ENCODE measurements around the gene LARGE2. TPM values are rescaled to one million over a fixed set of nuclear protein-coding genes. Genes with fewer than 3 reads are reported as not detected.

Gene LARGE2
- total RNA-seq, 2 experiments from 2014 or later = 0.60 to 1.3 TPM

DNA sequence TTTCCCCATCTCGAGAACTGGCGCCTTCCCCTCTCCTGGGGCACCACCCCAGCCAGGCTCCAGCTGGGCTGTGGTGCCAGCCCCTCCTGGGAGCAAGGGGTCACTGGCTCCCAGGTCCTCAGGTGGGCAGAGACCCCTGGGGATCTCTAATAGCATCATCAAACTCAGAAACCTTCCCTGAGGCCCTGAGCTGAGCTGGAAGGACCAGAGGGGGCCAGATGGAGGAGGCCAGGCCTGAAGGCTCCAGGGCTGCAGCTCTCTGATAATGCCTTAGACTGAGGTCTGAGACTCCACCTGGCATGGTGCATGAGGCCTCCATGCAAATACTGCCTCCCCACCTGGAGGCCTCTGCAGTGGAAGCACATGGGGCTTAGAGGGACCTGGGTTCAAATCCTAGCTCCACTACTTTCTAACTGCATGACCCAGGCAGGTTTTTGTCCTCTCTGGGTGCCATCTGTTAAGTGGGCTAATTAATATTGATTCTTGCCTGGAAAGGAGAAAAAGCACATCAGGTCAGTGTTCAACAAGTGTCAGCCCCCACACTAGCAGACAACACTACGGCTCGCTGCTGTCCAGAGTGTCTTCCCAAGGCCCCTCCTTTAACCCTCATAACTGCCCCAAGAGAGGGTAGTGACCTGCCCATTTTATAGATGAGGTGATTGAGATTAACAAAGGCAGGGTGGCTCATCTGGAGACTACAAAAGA is 35.5 kb upstream of the LARGE2 start:
- no peak overlapping the region for H3K4me3 ChIP-seq (ENCODE audit: low read depth, low read length, poor library complexity, severe bottlenecking)
- POLR2A ChIA-PET = no interaction called here
- no TSS peak for BruUV-seq (replicated peaks)

GRCh38 chr11:45887587-45887986 is 34.9 kb upstream of the LARGE2 start:
- no peak overlapping the region for H3K27ac ChIP-seq (ENCODE audit: low read depth, low read length, poor library complexity, severe bottlenecking)
- H3K36me3 ChIP-seq (ENCODE audit: insufficient read depth, low read length) = no peaks in the 10 kb centered on the region
- H3K9me2 ChIP-seq (ENCODE audit: insufficient read depth, low read length) = no peaks in the 10 kb centered on the region
- no peak for DNase-seq (ENCODE audit: low spot score)
- no peak for TF ChIP-seq EZH2phosphoT487 (IDR thresholded peaks at IDR 0.05; ENCODE audit: borderline replicate concordance, low read depth, low read length)
- TF ChIP-seq, protein P1, sequence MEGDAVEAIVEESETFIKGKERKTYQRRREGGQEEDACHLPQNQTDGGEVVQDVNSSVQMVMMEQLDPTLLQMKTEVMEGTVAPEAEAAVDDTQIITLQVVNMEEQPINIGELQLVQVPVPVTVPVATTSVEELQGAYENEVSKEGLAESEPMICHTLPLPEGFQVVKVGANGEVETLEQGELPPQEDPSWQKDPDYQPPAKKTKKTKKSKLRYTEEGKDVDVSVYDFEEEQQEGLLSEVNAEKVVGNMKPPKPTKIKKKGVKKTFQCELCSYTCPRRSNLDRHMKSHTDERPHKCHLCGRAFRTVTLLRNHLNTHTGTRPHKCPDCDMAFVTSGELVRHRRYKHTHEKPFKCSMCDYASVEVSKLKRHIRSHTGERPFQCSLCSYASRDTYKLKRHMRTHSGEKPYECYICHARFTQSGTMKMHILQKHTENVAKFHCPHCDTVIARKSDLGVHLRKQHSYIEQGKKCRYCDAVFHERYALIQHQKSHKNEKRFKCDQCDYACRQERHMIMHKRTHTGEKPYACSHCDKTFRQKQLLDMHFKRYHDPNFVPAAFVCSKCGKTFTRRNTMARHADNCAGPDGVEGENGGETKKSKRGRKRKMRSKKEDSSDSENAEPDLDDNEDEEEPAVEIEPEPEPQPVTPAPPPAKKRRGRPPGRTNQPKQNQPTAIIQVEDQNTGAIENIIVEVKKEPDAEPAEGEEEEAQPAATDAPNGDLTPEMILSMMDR (conservative IDR thresholded peaks at IDR 0.05; ENCODE audit: low read length) = no peak
- BruUV-seq (replicated peaks) = no TSS peak
- no peaks in the 10 kb centered on the region for H3K9me3 ChIP-seq (ENCODE audit: low read length)
- CTCF ChIA-PET (ENCODE audit: unreplicated experiment) = no interaction called here
- no peaks in the 10 kb centered on the region for H4K20me1 ChIP-seq (ENCODE audit: insufficient read depth, low read length)
- no peak overlapping the region for H2AFZ ChIP-seq (ENCODE audit: low read length)
- intact Hi-C loops (cut with micrococcal nuclease; ENCODE audit: unreplicated experiment) = no loop called here
- no peaks in the 10 kb centered on the region for H3K4me1 ChIP-seq (ENCODE audit: insufficient read depth, low read length, poor library complexity, severe bottlenecking)
- POLR2A ChIA-PET = no interaction called here
- H3K4me2 ChIP-seq (ENCODE audit: low read length) = no peak overlapping the region
- H3K4me3 ChIP-seq (ENCODE audit: low read depth, low read length, poor library complexity, severe bottlenecking) = no peak overlapping the region
- no peaks in the 10 kb centered on the region for H3K79me2 ChIP-seq (ENCODE audit: insufficient read depth, low read depth, low read length)

More for the DNA sequence above, 35.5 kb upstream of the LARGE2 start:
- TF ChIP-seq EZH2phosphoT487 (IDR thresholded peaks at IDR 0.05; ENCODE audit: borderline replicate concordance, low read depth, low read length) = no peak
- TF ChIP-seq, protein P1 (conservative IDR thresholded peaks at IDR 0.05; ENCODE audit: low read length) = no peak
- intact Hi-C loops (cut with micrococcal nuclease; ENCODE audit: unreplicated experiment) = no loop called here
- no peaks in the 10 kb centered on the region for H3K36me3 ChIP-seq (ENCODE audit: insufficient read depth, low read length)
- no peak overlapping the region for H2AFZ ChIP-seq (ENCODE audit: low read length)
- H4K20me1 ChIP-seq (ENCODE audit: insufficient read depth, low read length) = no peaks in the 10 kb centered on the region
- H3K4me1 ChIP-seq (ENCODE audit: insufficient read depth, low read length, poor library complexity, severe bottlenecking) = no peaks in the 10 kb centered on the region
- H3K27ac ChIP-seq (ENCODE audit: low read depth, low read length, poor library complexity, severe bottlenecking) = no peak overlapping the region
- CTCF ChIA-PET (ENCODE audit: unreplicated experiment) = no interaction called here
- no peaks in the 10 kb centered on the region for H3K79me2 ChIP-seq (ENCODE audit: insufficient read depth, low read depth, low read length)
- H3K9me3 ChIP-seq (ENCODE audit: low read length) = no peaks in the 10 kb centered on the region
- no peaks in the 10 kb centered on the region for H3K9me2 ChIP-seq (ENCODE audit: insufficient read depth, low read length)
- H3K4me2 ChIP-seq (ENCODE audit: low read length) = no peak overlapping the region
- no peak for DNase-seq (ENCODE audit: low spot score)

DNA sequence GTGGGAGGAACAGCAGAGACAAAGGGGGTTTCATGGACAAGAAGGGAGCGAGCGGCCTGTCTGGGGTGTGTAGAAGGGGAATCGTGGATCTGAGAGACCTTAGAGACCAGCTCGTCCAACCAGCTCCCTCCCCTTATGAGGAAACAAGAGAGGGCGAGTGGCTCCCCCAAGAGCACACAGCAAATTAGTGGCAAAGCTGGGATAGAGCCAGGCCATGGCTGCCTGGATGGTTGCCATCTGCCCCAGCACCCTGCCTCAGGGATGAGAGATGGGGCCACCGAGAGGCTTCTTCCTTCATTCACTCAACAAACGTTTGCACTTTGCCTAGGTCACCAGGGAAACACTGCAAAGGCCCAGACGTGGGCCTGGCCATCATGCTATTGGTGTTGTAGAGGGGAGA is 32.9 kb upstream of the LARGE2 start:
- Histone ChIP-seq H2AFZ (ENCODE audit: low read length) (no peak overlapping the region), H3K4me1 (ENCODE audit: insufficient read depth, low read length, poor library complexity, severe bottlenecking) (no peaks in the 10 kb centered on the region), H3K4me2 (ENCODE audit: low read length) (no peak overlapping the region), H3K9me2 (ENCODE audit: insufficient read depth, low read length) (no peaks in the 10 kb centered on the region), H3K27ac (ENCODE audit: low read depth, low read length, poor library complexity, severe bottlenecking) (no peak overlapping the region), H4K20me1 (ENCODE audit: insufficient read depth, low read length) (no peaks in the 10 kb centered on the region), H3K4me3 (ENCODE audit: low read depth, low read length, poor library complexity, severe bottlenecking) (no peak overlapping the region), H3K36me3 (ENCODE audit: insufficient read depth, low read length) (no peaks in the 10 kb centered on the region), H3K9me3 (ENCODE audit: low read length) (no peaks in the 10 kb centered on the region), H3K79me2 (ENCODE audit: insufficient read depth, low read depth, low read length) (no peaks in the 10 kb centered on the region)
- ChIA-PET CTCF (ENCODE audit: unreplicated experiment) (no interaction called here), POLR2A (no interaction called here)
- intact Hi-C loops (cut with micrococcal nuclease; ENCODE audit: unreplicated experiment) = no loop called here
- DNase-seq (ENCODE audit: low spot score) = no peak
- no TSS peak for BruUV-seq (replicated peaks)
- TF ChIP-seq EZH2phosphoT487 (IDR thresholded peaks at IDR 0.05; ENCODE audit: borderline replicate concordance, low read depth, low read length) = no peak
- TF ChIP-seq, protein P1 (conservative IDR thresholded peaks at IDR 0.05; ENCODE audit: low read length) = no peak

All from OCI-LY7 (cell line).